Putamen (tissue), 1 donor: Measurements from ENCODE around the gene MYLK4.

Experiments used
- DNase-seq: peaks from one replicate; pipeline ENCODE4 v3.0.0-alpha.2; 2016; ENCODE audit warnings: low spot score

Gene MYLK4

DNA sequence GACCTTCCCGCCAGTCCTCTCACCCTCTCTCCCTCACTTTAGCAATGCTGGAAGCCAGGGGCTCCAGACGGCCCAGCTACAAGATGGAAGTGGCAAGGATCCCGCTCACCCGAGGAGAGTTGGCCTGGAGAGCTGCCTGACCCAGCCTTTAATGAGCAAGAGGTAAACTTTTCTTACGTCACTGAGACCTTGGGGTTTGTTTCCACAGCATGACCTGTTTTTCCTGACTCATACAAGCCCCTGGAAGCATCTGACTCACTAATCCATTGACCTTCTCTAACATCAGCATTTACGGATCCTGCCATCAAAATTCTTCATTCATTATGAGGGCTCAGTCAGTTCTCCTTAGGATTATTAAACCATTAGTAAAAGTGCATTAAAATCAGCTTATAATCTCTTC lies 120.4 kb downstream of the MYLK4 start:
- DNase-seq, result no peak

- DNase-seq, result no peak
Measured at GRCh38 chr6:2626401-2626800, 124.3 kb downstream of the MYLK4 start.

- no peak for DNase-seq
Measured at GRCh38 chr6:2625581-2625980, 125.1 kb downstream of the MYLK4 start.

- DNase-seq, result no peak
Measured at GRCh38 chr6:2624177-2624576, 126.5 kb downstream of the MYLK4 start.

- no peak for DNase-seq
Measured at GRCh38 chr6:2623295-2623694, 127.4 kb downstream of the MYLK4 start.

DNA sequence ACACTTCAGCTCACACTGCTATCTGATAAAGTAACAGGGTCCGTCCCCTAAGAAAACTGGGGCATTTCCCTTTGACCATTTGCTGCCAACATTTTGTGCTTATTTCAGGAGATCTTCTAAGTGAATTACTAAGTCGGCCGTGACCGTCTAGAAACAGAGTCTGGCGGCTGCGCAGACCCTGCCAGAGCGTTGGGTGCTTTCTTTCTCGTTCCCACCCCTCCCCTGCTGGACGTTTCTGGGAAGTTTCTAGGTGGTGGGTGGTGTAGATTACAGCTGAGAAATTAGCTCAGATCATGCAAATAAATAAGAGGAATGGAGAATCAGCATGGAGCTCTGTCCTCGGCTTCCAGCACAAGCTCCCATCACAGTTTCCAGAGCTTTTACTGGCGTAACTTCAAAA lies 128.1 kb downstream of the MYLK4 start:
- DNase-seq, result no peak

- DNase-seq, result no peak
Measured at GRCh38 chr6:2619651-2620050, 131.1 kb downstream of the MYLK4 start.

GRCh38 chr6:2617729-2618128 lies 133.0 kb downstream of the MYLK4 start:
- no peak for DNase-seq

- DNase-seq, result no peak
Measured at GRCh38 chr6:2616811-2617210, 133.9 kb downstream of the MYLK4 start.

GRCh38 chr6:2615251-2615650 lies 135.5 kb downstream of the MYLK4 start:
- DNase-seq, result no peak

DNA sequence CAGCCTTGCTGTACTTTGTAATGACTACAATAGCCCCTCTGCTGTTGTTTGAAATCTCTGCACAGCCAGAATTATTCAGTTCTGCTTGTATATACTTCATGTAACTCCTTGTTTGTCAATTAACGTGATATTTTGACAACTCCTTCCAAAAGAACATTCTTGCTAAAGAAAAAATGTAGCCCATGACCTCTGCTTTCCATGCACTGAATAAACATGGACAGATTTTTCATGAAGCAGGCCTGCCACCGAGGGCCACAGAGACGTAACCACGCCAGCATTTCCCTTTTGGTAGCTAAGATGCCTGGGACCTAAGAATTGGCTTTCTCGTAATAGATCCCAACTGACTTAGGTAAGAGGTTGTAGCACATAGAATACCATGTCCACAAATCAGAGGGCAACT lies 135.9 kb downstream of the MYLK4 start:
- no peak for DNase-seq

DNA sequence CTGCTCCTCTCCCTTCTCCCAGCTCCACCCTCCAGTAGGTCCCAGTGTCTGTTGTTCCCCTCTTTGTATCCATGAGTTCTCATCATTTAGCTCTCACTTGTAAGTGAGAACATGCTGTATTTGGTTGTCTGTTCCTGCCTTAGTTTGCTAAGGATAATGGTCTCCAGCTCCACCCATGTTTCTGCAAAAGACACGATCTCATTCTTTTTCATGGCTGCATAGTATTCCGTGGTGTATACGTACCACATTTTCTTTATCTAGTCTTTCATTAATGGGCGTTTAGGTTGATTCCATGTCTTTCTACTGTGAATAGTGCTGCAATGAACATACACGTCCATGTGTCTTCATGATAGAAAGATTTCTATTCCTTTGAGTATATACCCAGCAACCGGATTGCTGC lies 136.6 kb downstream of the MYLK4 start:
- DNase-seq, result no peak
